ENCODE measurements around the gene RPL5.

Gene RPL5

GRCh38 chr1:92843046-92843423 is 11.2 kb downstream of the RPL5 start:
- Histone ChIP-seq H3K9me3 (ENCODE audit: control insufficient read depth, low read length) (no peaks in the 10 kb centered on the region), H3K9ac (ENCODE audit: low read length) (no peak overlapping the region), H3K4me3 (ENCODE audit: low read length) (no peak overlapping the region), H3K4me1 (ENCODE audit: control insufficient read depth, insufficient read depth, low read length) (peaks cover 22% of the 10 kb centered on the region), H3K36me3 (ENCODE audit: control insufficient read depth, insufficient read depth, low read length, severe bottlenecking) (peaks cover 64% of the 10 kb centered on the region), H3K27me3 (replicated peaks; ENCODE audit: control insufficient read depth, insufficient read depth, low read length) (no peaks in the 10 kb centered on the region)
- DNase-seq (ENCODE audit: low read depth), result no peak

DNA sequence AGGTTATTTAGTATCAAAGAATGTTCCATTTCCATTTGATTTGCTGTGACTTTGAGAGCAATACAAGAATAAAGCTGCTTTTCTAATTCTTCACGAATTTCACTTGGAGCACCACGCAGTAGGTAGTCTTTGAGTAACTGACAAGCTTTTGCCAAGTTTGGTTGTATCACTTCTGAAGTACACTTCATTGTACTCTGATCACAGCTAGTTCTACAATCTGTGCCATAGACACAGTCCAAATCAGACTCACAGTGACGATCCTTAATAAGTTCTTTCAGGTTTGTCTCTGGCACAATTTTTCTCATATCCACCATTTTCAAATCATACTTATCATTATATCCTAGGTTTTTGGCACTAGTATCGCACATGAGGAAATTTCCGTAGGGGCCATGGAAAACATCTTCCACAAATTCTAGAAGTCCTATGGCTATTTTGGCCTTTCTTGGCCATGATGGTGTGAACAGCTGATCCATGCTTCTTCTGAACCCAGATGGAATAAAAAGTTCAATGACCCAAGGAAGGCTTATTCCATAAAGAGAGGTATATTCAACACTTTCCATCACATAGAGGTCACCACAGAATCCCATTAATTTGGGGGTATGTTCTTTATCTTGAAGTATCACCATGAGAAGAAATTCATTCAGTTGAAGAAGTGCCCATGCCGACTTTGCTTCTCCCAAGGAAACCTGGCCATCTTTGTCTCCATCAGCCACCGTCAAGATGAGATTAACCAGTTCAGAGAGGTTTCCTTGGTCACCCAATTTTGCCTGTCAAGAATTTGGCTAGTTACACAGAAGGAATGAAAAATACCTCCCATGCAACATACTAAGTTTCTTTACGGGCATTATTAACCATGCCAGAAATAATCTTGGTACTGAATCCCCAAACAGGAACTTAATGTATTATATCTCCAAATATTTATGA is 11.9 kb downstream of the RPL5 start:
- no peaks in the 10 kb centered on the region for H3K27me3 ChIP-seq (replicated peaks; ENCODE audit: control insufficient read depth, insufficient read depth, low read length)
- H3K9me3 ChIP-seq (ENCODE audit: control insufficient read depth, low read length), result no peaks in the 10 kb centered on the region
- H3K4me1 ChIP-seq (ENCODE audit: control insufficient read depth, insufficient read depth, low read length), result peaks cover 15% of the 10 kb centered on the region
- H3K36me3 ChIP-seq (ENCODE audit: control insufficient read depth, insufficient read depth, low read length, severe bottlenecking), result peaks cover 57% of the 10 kb centered on the region
- H3K9ac ChIP-seq (ENCODE audit: low read length), result no peak overlapping the region
- H3K4me3 ChIP-seq (ENCODE audit: low read length), result no peak overlapping the region
- DNase-seq (ENCODE audit: low read depth), result no peak

GRCh38 chr1:92844439-92844838 is 12.6 kb downstream of the RPL5 start:
- H3K4me3 ChIP-seq (ENCODE audit: low read length), result no peak overlapping the region
- H3K9me3 ChIP-seq (ENCODE audit: control insufficient read depth, low read length), result no peaks in the 10 kb centered on the region
- H3K4me1 ChIP-seq (ENCODE audit: control insufficient read depth, insufficient read depth, low read length), result peaks cover 10% of the 10 kb centered on the region
- DNase-seq (ENCODE audit: low read depth), result no peak
- H3K27me3 ChIP-seq (replicated peaks; ENCODE audit: control insufficient read depth, insufficient read depth, low read length), result no peaks in the 10 kb centered on the region
- H3K36me3 ChIP-seq (ENCODE audit: control insufficient read depth, insufficient read depth, low read length, severe bottlenecking), result peaks cover 50% of the 10 kb centered on the region
- H3K9ac ChIP-seq (ENCODE audit: low read length), result no peak overlapping the region

DNA sequence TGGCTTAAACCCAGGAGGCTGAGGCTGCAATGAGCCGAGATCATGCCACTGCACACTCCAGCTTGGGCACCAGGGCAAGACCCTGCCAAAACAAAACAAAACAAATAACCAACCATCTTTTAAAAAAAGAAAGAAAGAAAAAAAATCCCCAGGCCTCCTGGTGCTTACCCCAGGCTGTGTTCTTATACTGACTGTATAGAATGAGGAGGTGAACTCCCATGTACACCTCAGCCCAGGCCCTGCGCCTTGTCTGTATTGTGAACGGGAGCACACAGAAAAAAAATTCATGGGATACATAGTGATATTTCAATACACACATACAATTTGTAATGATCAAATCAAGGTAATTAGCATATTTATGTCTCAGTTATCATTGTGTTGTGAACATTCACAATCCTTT is 14.1 kb downstream of the RPL5 start:
- Histone ChIP-seq H3K27me3 (replicated peaks; ENCODE audit: control insufficient read depth, insufficient read depth, low read length) (no peaks in the 10 kb centered on the region), H3K4me1 (ENCODE audit: control insufficient read depth, insufficient read depth, low read length) (peaks cover 3% of the 10 kb centered on the region), H3K9ac (ENCODE audit: low read length) (no peak overlapping the region), H3K4me3 (ENCODE audit: low read length) (no peak overlapping the region), H3K9me3 (ENCODE audit: control insufficient read depth, low read length) (no peaks in the 10 kb centered on the region), H3K36me3 (ENCODE audit: control insufficient read depth, insufficient read depth, low read length, severe bottlenecking) (peaks cover 35% of the 10 kb centered on the region)
- DNase-seq (ENCODE audit: low read depth), result no peak

GRCh38 chr1:92848201-92848600 is 16.4 kb downstream of the RPL5 start:
- Histone ChIP-seq H3K4me3 (ENCODE audit: low read length) (no peak overlapping the region), H3K36me3 (ENCODE audit: control insufficient read depth, insufficient read depth, low read length, severe bottlenecking) (peaks cover 12% of the 10 kb centered on the region), H3K9ac (ENCODE audit: low read length) (no peak overlapping the region), H3K9me3 (ENCODE audit: control insufficient read depth, low read length) (no peaks in the 10 kb centered on the region), H3K27me3 (replicated peaks; ENCODE audit: control insufficient read depth, insufficient read depth, low read length) (no peaks in the 10 kb centered on the region), H3K4me1 (ENCODE audit: control insufficient read depth, insufficient read depth, low read length) (no peaks in the 10 kb centered on the region)
- DNase-seq (ENCODE audit: low read depth), result no peak

GRCh38 chr1:92850019-92850418 is 18.2 kb downstream of the RPL5 start:
- Histone ChIP-seq H3K4me3 (ENCODE audit: low read length) (no peak overlapping the region), H3K9me3 (ENCODE audit: control insufficient read depth, low read length) (no peaks in the 10 kb centered on the region), H3K27me3 (replicated peaks; ENCODE audit: control insufficient read depth, insufficient read depth, low read length) (no peaks in the 10 kb centered on the region), H3K9ac (ENCODE audit: low read length) (no peak overlapping the region), H3K36me3 (ENCODE audit: control insufficient read depth, insufficient read depth, low read length, severe bottlenecking) (no peaks in the 10 kb centered on the region), H3K4me1 (ENCODE audit: control insufficient read depth, insufficient read depth, low read length) (no peaks in the 10 kb centered on the region)
- DNase-seq (ENCODE audit: low read depth), result no peak

GRCh38 chr1:92851729-92852128 is 19.9 kb downstream of the RPL5 start:
- no peak for DNase-seq (ENCODE audit: low read depth)
- H3K27me3 ChIP-seq (replicated peaks; ENCODE audit: control insufficient read depth, insufficient read depth, low read length), result no peaks in the 10 kb centered on the region
- no peak overlapping the region for H3K4me3 ChIP-seq (ENCODE audit: low read length)
- no peak overlapping the region for H3K9ac ChIP-seq (ENCODE audit: low read length)
- no peaks in the 10 kb centered on the region for H3K9me3 ChIP-seq (ENCODE audit: control insufficient read depth, low read length)
- no peaks in the 10 kb centered on the region for H3K4me1 ChIP-seq (ENCODE audit: control insufficient read depth, insufficient read depth, low read length)
- H3K36me3 ChIP-seq (ENCODE audit: control insufficient read depth, insufficient read depth, low read length, severe bottlenecking), result no peaks in the 10 kb centered on the region

- Histone ChIP-seq H3K9ac (ENCODE audit: low read length) (no peak overlapping the region), H3K4me3 (ENCODE audit: low read length) (no peak overlapping the region), H3K9me3 (ENCODE audit: control insufficient read depth, low read length) (no peaks in the 10 kb centered on the region), H3K4me1 (ENCODE audit: control insufficient read depth, insufficient read depth, low read length) (no peaks in the 10 kb centered on the region), H3K36me3 (ENCODE audit: control insufficient read depth, insufficient read depth, low read length, severe bottlenecking) (no peaks in the 10 kb centered on the region), H3K27me3 (replicated peaks; ENCODE audit: control insufficient read depth, insufficient read depth, low read length) (no peaks in the 10 kb centered on the region)
- DNase-seq (ENCODE audit: low read depth), result no peak
These were observed 21.5 kb downstream of the RPL5 start for GRCh38 chr1:92853299-92853698.

GRCh38 chr1:92854101-92854785 is 22.4 kb downstream of the RPL5 start:
- Histone ChIP-seq H3K27me3 (replicated peaks; ENCODE audit: control insufficient read depth, insufficient read depth, low read length) (no peaks in the 10 kb centered on the region), H3K36me3 (ENCODE audit: control insufficient read depth, insufficient read depth, low read length, severe bottlenecking) (no peaks in the 10 kb centered on the region), H3K4me1 (ENCODE audit: control insufficient read depth, insufficient read depth, low read length) (peaks cover 2% of the 10 kb centered on the region), H3K9me3 (ENCODE audit: control insufficient read depth, low read length) (no peaks in the 10 kb centered on the region), H3K4me3 (ENCODE audit: low read length) (no peak overlapping the region), H3K9ac (ENCODE audit: low read length) (no peak overlapping the region)
- no peak for DNase-seq (ENCODE audit: low read depth)

GRCh38 chr1:92855236-92855635 is 23.4 kb downstream of the RPL5 start:
- H3K27me3 ChIP-seq (replicated peaks; ENCODE audit: control insufficient read depth, insufficient read depth, low read length), result no peaks in the 10 kb centered on the region
- no peaks in the 10 kb centered on the region for H3K9me3 ChIP-seq (ENCODE audit: control insufficient read depth, low read length)
- no peak overlapping the region for H3K9ac ChIP-seq (ENCODE audit: low read length)
- no peaks in the 10 kb centered on the region for H3K36me3 ChIP-seq (ENCODE audit: control insufficient read depth, insufficient read depth, low read length, severe bottlenecking)
- H3K4me1 ChIP-seq (ENCODE audit: control insufficient read depth, insufficient read depth, low read length), result peaks cover 6% of the 10 kb centered on the region
- no peak for DNase-seq (ENCODE audit: low read depth)
- H3K4me3 ChIP-seq (ENCODE audit: low read length), result no peak overlapping the region

DNA sequence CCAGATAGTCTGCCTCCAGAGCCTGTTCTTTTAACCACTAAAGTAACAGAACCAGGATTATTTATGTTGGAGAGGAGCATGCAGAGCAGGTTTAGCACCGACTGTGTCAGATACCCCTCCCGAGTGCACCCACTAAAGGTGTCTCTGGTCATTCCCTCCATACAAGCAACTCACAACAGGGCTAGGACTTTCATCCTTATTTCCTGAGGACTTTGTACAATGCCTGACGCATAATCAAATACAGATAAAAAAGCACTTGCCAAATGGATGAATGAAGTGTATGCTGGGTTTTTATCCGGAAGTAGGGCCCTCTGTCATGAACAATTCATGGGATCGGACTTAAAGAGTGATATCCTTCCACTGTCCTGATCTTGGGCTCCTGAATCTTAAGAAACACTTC is 26.0 kb downstream of the RPL5 start:
- Histone ChIP-seq H3K9me3 (ENCODE audit: control insufficient read depth, low read length) (no peaks in the 10 kb centered on the region), H3K4me3 (ENCODE audit: low read length) (no peak overlapping the region), H3K27me3 (replicated peaks; ENCODE audit: control insufficient read depth, insufficient read depth, low read length) (no peaks in the 10 kb centered on the region), H3K36me3 (ENCODE audit: control insufficient read depth, insufficient read depth, low read length, severe bottlenecking) (no peaks in the 10 kb centered on the region), H3K4me1 (ENCODE audit: control insufficient read depth, insufficient read depth, low read length) (peaks cover 12% of the 10 kb centered on the region), H3K9ac (ENCODE audit: low read length) (no peak overlapping the region)
- no peak for DNase-seq (ENCODE audit: low read depth)
